Fibroblast of the conjunctiva (primary cell): ENCODE results near the gene MIAT.
"Not testable (repeated sequence)": the region's sequence is repeated elsewhere in the genome, so short reads cannot be mapped to it uniquely, and the experiment has no call there.

Experiments
- DNase-seq: peaks from one replicate; pipeline ENCODE4 v3.0.0-alpha.2; 2010; ENCODE audit warnings: low read depth

Gene MIAT

DNA sequence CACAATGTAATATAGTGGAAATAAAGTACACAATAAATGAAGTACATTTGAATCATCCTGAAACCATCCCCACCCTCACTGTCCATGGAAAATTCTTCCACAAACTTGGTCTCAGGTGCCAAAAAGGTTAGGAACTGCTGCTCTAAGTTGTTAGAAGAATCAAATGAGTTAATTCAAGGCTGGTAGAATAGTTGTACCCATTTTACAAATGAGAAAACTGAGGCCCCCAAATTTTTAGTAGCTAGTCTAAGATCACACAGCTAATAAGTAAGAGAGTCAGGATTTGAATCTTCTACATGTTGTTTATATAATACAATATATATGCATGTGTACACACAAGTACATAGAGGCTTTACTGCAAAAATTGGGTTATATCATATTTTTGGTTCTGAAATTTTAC lies 43.1 kb downstream of the MIAT start:
- DNase-seq = no peak

DNA sequence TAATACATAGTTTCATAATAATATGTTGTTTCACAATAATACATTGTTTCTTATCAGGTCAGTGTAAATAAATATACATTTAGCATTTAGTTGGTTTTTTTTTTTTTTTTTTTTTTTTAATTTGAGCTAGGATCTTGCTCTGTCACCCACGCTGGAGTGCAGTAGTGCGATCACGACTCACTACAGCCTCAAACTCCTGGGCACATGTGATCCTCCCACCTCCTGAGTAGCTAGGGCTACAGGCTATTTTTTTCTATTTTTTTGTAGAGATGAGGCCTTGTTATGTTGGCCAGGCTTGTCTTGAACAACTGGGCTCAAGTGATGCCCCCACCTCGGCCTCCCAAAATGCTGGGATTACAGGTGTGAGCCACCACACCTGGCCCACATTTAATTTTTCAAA lies 43.5 kb downstream of the MIAT start:
- DNase-seq = no peak

DNA sequence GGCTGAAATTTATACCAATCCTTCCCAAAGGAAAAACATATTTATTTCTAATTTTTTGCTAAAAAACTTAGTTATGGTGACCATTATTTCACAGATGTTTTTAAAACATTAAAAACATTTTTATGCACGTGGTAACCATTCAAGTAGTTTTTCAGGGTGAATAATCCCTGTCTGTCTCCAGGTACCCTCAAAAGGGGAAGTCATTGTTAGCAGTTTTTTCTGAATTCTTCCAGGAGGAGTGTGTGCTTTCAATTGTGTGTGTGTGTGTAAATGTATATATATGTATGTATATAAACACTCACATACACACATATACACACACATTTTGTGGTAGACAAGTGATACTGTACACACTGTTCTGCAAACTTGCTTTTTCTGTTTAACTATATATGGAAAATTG lies 43.9 kb downstream of the MIAT start:
- DNase-seq = no peak

DNA sequence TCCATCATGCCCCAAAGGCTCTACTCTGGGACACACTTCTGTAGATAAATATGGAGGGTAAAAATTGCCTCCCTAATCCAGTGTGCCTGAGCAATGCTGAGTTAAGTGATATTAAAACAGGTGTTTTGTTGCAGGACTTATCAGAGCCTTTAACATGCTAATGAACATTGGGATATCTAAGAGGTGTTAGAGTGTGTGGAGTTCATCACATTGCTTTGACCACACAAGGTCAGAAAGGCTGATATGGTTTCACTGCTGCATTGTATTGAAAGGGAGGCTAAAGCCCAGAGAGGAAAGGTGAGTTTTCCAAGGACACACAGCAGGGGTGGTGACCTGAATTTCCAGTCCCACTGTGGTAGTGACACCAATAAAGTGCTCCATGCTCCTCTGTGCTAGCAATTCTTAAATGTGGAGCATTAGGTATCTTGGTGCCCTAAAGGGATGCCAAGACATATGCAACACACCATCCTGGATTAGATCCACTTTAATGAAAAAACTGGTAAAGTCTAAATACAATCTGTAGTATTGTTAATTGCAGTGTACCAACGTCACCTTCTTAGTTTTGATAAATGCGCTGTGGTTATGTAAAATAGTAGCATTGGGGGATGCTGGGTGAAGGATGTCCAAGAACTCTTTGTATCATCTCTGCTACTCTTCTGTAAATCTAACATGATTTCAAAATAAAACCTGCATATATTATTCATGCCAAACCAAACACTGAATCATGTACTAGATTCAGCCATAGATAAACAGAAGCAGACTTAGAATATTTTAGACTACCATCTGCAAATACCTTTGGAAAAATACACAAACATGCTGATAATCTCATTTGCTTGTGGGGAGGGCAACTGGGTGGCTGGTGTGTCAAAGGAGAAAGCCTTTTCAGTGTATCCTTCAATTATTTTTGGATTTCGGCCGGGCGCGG lies 45.8 kb downstream of the MIAT start:
- DNase-seq = peak; percentile 30

DNA sequence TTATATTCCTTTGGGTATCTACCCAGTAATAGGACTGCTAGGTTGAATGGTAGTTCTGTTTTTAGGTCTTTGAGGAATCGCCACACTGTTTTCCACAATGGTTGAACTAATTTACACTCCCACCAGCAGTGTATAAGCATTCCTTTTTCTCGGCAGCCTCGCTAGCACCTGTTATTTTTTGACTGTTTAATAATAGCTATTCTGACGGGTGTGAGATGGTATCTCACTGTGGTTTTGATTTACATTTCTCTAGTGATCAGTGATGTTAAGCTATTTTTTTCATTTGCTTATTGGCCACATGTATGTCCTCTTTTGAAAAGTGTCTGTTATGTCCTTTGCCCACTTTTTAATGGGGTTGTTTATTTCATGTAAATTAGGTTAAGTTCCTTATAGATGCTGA lies 48.0 kb downstream of the MIAT start:
- not testable (repeated sequence) for DNase-seq

DNA sequence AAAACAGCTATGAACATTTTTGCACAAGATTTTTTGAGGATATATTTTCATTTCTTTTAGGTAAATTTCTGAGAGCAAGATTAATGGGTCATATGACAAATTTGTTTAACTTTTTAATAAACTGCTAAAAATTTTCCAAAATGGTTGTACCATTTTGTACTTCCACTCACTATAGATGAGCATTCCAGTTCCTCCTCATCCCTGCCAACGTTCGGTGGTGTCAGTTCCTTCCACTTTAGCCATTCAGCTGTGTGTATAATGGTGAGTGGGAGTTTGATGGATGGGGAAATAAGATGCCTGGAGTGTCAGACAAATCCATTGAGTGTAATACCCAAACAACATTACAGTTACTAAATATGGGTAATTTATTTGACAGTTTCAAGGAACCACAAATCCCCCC lies 49.7 kb downstream of the MIAT start:
- DNase-seq = no peak

DNA sequence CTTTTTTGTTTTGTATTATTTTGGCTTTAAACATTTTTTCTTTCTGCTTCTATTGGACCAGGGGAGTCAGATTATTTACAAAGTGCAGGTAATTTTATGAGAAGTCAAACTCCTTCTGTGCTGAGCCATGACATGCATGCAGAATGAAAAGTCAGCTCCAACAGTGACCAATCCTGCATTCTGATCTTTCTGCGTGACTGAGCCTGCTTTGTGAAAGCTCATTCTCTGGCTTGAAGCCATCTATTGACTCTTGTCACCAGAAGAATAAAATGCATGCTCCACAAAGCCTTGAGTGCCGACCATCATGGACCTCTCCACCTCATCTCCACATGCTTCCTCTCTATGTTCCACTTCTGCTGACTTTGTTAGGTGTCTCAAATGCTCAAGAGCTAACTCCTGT lies 50.2 kb downstream of the MIAT start:
- no peak for DNase-seq

DNA sequence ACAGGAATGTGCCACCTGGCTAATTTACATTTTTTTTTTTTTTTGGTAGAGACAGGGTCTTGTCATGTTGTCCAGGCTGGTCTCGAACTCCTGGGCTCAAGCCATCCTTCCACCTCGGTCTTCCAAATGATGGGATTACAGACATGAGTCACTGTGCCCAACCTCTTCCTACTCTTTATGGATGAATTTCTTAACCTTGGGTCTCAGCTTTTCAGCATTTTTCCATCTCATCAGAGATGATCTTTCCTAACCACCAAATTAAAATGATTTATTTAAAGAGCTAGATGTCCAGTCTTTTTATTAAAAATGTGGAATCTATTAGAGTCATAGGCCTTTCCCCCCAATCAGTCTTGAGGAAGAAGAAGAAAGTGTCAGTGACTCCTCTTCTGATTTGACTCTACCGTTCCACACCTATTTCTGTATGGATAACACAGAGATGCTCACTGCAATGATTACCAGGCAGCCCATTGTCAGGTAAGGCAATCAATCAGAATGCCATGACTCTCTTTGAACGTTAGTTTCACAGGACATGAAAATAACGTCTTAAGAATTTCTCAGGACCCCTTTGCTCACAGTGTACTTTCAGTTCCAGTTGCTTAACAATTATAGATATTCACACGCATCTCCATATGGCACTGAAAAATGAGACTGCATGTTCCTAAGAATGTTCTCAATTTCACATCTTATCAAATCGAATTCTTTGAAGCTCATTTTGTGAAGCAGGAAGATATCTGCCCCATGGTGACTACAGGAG lies 51.0 kb downstream of the MIAT start:
- DNase-seq = no peak

DNA sequence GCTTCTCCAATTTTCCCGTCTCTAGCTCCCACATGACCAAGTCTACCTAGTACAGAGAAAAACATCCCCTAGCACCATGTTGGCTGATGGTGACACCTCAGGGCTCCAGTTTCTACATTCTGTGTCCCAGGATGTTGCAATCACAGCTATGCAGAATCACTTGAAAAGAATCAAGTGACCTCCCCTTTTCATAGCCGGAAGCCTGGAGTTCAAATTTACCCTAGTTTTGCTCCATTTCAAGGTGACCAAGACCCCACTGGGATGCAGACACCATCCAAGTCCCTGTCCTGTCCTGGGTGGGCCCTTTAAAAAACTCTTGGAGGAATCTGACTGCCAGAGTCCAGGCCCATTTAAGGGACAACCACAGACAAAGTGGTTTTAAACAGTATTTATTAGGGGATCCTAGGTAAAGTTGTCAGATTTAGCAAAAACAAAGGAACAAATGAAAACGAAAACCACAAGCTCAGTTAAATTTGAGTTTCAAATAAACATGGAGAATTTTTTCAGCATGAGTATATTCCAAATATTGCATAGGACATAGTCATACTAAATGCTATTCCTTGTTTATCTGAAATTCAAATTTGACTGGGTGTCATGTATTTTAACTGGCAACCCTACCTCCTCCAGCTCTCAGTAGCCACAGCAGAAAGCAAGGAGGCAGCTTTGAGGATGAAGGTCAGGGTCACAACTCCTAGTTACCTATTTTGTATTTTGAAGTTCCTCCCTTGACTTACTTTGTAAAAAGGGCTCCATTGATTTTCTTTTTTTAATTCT lies 52.4 kb downstream of the MIAT start:
- DNase-seq = no peak

DNA sequence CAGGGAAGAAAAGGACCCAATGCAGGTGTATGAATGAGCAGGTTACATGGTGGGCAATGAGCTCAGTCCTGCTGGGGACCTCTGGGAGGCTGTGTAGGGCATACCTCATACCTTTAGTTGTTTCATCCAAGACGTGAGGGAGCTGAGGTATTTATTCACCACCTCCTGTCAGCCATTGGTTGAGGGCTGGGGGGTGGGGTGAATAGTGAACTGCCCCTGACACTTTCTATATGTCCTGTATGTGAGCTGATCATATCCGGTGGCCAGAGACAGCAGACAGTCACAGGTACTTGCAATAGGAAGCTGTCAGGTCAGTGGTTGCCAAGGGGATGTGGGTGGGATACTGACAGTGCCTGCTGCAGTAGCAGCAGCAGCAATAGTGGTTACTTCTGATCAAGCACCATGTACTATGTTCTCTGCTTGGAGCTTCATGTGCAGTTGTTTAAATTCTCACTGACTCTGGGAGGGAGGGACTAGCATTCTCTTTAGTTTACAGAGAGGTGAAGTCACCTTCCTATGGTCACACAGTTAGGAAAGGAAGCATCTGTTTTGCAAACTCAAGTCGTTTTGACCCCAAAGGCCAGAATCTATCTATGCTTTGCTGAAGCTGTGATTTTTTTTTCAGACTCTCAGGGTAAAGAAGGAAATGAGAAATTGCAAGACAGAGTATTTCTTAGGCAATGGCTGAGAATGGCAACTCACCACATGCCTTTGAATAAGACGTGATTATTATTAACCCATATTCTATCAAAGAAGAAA lies 54.0 kb downstream of the MIAT start:
- no peak for DNase-seq

DNA sequence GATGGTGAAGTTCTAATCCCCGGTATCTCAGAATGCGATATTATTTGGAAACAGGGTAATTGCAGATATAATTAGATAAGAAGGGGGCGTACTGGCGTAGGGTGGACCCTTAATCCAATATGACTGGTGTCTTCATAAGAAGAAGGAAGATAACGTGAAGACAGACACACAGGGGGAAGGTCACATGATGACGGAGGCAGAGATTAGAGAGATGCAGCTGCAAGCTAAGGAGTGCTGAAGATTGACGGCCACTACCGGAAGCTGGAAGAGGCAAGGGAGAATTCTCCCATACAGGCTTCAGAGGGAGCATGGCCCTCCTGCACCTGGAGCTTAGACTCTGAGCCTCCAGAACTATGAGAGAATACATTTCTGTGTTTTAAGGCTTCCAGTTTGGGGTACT lies 54.8 kb downstream of the MIAT start:
- DNase-seq = no peak

DNA sequence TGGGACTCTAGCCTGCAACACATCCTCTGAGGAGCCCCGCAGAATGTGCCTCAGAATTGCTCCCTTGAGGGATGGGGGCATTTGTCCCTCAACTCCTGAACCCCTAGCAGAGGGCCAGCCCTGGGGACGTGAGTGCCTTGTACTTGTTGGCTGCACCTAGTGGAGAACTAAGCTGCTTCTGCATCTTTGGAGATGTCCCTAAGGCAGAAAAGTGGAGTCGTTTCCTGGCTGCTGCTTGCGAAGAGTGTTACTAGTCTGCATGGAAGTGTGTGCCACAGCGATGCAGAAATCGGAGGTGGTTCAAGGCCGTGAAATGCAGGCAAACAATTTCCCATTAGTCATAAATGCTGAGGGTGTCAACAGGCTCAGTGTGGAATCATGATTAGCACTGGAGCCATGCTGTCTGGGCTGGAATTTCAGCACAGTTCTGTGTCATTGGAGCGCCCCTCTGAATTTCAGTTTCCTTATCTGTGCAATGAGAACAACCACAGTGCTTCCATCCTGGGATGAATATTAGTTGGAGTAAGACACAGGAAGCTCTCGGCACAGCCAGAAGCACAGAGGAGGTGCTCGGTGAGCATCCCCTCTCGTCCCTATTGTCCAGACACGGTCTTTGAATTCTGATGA lies 56.5 kb downstream of the MIAT start:
- DNase-seq = no peak

DNA sequence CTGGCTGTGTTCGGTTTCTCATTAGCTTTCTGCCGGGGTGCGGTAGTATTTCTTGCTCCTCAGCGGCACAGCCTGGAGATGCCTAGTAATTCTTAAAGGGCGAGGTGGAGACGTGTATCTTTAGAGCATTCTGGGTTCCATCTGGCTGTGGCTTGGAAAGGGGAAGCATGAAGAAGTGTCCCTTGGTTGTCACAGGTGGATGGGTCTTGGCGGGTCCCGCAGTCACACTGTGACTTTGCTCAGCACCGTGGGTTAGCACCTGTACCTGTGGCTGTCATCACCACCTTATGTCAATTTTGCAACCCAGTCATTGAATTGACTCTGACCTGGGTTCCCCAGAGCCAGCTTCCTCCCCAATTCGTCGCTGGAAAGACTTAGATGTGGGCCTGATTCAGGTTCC lies 57.6 kb downstream of the MIAT start:
- no peak for DNase-seq

DNA sequence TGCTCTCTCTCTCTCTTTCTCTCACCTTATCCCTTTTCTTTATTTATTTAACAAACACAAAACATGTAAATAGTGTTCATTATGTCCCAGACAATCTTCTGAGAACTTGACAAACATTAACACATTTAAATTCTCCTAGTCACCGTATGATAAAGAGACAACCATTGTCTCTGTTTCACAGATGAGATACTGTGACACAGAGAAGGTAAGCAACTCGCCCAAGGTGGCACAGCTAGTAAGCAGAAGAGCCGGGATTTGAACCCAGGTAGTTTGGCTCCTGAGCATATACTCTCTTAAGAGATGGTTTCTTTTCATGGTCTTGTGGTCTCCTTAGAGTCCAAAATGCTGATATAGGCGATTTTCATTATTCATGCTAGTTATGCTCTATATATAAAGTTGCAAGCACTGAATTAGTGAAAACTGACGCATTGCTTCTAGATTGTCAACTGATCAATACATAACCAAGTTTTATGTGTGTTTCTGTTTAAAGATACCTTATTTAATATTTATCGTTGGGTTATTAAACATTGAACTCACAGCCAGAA lies 58.1 kb downstream of the MIAT start:
- no peak for DNase-seq

DNA sequence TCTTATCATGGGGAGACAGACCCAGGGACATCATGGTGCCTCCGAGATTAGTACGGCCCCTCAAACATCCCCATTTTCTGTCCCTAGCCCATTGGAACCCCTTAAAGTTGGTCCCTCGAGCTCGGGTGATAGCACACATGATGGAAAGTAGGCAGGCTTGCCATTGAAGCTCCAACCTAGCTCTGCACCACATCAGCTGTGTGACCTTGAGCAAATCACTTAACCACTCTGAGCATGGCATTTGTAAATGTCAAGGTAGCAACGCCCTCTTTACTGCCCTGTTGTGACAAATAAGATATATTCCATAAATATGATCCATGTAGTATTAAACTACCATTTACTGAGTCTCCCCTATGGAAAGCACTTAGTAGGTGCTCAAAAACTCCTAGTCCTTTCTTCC lies 61.1 kb downstream of the MIAT start:
- no peak for DNase-seq

DNA sequence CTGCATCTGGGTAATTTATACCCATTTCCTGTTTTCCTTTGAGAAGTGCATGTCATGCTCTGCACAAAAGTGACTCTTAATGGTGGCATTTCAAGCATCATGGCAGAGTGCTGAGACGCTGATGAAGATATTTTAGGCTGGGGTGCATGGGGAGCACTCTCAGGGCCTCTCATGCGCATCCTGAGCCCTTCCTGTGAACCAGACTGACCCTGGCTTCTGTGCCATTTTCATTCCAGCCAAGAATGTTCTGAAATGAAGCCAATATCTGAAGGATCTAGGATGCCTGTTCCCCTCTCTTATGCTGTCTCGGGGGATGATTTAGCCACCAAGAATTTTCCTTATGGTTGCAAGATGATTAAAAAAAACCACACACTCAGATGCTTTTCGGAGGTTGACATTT lies 61.5 kb downstream of the MIAT start:
- DNase-seq = peak; percentile 35

DNA sequence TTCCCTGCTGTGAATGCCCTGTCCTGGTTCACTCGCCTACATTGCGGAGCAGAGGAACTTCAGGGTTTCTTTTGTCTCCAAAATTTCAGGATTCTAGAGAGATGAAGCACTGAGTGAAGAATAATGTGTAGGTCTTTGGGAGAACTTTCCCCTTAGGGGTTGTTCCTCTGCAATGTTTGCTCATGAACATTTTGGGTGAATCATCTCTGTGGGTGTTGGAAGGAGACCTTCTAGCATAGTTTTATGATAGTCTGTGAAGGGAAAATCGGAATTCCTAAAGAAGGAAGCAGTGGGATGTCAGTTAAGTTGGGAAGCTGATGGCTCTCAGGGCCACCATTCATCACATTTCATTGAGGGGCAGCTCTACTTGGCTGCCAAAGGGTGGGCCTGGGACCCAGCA lies 64.8 kb downstream of the MIAT start:
- no peak for DNase-seq

DNA sequence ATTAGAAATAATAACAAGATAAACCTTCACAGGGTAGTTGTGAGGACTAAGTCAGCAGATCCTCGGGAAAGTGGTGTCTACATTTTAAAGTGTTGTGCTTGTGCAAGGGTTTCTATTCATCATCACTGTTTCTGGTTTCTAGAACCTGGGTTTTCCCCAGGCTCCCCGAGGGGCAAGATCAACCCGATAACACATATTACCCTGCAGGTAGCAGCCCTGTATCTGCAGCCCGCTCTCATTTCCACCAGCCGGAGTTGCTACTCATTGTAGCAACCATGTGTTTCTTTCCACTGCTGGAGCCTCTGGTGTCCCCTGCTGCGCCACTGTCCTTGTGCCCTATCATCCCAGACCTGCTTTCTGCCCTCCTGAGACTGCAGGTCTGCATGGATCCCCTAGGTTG lies 67.0 kb downstream of the MIAT start:
- DNase-seq = no peak

DNA sequence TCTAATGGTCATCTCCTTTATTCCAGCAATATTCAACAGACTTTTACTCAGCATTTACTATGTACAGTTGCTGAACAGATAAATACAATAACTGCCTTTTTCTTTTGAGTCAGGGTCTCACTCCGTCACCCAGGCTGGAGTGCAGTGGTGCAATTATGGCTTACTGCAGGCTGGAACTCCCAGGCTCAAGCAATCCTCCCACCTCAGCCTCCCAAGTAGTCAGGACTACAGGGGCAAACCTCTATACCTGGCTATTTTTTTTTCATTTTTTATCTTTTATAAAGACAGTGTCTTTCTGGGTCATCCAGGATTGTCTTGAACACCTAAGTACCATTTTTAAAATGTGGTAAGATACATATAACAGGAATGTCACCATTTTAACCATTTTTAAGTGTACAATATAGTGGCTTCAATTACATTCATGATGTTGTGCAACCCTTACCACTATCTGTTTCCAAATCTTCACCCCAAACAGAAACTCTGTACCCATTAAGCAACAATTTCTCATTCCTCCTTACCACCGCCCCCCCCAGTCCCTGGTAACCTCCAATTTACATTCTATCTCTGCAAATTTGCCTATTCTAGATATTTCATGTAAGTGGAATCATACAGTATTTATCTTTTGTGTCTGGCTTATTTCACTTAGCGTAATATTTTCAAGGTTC lies 67.8 kb downstream of the MIAT start:
- no peak for DNase-seq
